GM21576 (cell line): ENCODE results near the gene ADARB2.

ENCODE experiments used
- ATAC-seq: cut with Tn5 transposase; IDR thresholded peaks from one replicate; pipeline ENCODE4 v1.9.1; 2021; ENCODE audit warnings: mild to moderate bottlenecking, moderate library complexity; ENCODE audit not compliant: unreplicated experiment

The ADARB2 gene

DNA sequence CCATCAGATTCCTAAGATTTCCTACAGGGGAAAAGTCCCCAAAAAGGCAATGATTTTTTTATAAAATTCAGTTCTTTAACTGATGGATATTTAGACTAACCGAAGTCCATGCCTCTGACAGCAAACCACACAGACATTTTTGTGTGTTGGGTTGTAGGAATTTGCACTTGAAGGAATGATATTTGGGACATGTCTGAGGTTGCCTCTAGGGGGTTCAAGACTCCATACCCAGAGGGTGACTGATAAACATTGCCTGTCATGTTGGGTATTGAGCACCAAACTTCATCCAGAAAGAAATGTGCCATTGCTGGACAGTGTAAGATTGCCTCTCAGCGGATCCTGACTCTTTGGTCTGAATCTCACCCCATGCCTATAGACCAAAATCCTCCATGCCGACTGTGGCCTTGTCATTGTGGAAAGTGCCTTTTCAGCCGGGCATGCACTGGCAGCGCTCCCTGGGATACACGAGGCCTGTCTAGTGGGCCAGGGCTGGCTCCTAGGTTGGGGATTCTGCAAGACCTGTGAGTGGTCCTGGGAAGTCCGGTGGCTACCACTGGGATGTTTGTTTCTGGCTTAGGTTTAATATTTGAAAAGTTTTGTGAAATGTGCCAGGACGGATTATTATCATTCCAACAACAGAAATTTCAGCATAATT lies 428.2 kb downstream of the ADARB2 start:
- ATAC-seq = no peak

DNA sequence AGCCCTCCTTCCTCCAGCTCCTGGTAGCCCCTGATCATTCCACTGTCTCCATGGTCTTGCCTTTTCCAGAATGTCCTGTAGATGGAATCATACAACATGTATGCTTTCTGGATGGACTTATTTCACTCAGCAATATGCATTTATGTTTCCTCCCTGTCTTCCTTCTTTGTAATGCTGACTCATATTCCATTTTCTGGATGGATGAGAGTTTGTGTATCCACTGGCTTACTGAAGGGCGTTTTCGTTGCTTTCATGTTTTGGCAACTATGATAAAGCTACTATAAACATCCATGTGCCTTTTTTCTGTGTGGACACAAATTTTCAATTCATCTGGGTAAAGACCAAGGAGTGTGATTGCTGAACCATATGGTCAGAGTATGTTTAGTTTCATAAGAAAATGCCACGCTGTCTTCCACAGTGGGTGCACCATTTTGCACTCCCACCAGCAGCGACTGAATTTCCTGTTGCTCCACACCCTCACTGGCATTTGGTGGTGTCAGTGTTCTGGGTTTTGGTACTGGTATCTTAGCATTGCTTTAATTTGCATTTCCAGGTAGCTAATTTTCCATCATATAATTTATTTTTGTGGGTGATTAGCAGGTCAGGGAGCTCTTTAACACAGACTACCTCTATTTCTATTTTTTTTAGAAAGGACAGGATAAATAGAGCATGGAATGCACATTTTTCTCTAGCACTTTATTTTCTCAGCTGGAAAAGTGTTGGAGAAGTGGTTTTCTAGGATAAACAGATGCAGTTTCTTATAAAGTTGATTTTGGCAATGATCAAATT lies 429.0 kb downstream of the ADARB2 start:
- no peak for ATAC-seq

DNA sequence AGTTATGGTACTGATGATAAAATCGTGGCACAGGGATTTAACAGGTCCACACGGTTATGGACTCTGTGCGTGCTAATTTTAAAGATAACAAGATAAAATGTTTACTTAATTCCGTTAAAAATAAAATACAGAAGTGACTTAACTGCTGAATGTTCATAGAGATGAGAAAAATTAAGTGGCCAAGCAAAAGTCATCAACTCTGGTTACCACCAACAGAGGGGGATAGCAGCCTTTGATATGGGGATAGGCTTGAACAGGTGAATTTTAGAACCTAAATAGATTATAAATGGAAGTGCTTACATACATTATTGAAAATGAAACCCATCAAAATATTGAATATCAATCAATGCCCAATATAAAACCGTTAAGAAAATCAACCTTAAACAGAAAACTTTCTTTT lies 436.2 kb downstream of the ADARB2 start:
- ATAC-seq = no peak

DNA sequence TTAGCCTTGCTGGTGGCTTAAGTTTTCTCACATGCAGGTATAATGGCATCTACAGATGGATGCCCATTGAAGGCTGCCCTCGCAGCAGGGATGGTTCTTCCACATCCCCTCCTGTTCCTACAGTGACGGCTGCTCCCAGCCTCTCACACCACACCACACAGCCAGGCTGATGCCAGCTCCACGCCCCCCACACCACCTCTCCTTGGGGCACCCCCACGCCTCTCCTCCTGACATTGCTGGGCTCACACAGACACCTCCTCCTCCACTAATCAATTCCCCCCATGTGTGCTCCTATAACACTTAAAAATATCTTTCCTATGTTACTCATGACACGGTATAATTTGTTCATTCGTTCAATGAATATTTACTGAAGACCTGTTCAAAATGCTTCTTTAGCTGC lies 437.1 kb downstream of the ADARB2 start:
- no peak for ATAC-seq

DNA sequence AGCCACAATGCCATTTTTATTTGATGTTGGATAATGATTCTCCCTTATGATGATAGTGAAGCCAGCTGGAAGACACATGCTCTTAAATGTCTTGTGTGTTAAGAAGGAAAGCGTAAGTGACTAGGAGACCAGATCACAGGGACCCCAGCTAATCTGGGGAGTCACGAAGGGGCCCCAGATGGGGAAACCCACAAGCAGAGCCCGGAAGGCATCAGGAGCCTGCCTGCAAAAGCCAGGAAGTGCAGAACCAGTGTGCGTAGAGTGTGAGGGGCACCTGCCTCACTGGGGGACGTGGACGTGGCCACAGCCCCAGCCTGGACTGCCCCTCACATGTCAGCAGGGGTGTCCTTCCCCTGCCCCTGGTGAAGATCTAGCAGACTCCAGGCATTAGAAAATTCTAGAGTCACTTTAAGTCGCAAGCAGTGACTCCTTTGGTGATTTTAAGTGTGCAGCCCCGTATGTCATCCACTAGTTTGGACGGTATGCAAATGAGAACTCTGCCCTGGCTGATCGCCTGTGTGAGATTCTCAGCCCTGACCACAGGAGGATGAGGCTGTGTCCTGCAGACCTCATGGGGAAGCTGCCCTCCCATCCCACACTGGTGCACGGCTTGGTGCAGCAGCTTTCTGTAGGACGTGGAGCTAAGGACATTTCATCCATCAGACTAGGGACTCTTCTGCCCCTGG lies 438.1 kb downstream of the ADARB2 start:
- ATAC-seq = no peak

DNA sequence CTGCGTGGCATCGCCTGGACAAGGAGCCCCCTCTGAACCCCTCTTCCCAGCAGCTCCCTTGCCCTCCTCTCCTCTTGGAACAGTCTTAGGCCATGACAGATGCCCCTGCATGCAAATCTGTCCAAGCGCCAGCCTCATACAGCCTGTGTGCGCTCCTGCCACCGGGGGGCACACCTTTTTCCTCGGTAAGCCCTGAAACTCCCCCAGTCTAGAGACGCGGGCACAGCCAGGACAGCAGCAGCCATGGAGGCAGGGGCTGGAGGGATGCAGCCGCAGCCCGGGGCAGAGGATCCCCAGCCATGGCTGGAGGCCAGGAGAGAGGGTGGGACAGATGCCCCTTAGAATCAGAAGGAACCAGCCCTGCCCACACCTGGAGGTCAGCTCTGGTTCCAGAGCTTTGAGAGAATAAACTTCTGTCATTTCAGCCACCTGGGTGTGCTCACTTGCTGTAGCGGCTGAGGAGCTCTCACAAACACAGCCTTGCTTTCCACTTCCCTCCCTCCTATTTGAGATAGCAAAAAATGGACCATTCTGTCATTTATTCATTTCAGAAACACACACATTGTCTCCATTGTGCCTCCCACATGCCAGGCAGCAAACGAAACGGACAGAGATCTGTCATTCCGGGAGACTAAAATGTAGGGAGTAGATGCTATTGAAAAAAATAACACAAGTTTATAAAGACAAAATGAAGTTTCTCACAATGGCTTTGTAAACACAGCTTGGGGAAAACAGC lies 439.6 kb downstream of the ADARB2 start:
- no peak for ATAC-seq

DNA sequence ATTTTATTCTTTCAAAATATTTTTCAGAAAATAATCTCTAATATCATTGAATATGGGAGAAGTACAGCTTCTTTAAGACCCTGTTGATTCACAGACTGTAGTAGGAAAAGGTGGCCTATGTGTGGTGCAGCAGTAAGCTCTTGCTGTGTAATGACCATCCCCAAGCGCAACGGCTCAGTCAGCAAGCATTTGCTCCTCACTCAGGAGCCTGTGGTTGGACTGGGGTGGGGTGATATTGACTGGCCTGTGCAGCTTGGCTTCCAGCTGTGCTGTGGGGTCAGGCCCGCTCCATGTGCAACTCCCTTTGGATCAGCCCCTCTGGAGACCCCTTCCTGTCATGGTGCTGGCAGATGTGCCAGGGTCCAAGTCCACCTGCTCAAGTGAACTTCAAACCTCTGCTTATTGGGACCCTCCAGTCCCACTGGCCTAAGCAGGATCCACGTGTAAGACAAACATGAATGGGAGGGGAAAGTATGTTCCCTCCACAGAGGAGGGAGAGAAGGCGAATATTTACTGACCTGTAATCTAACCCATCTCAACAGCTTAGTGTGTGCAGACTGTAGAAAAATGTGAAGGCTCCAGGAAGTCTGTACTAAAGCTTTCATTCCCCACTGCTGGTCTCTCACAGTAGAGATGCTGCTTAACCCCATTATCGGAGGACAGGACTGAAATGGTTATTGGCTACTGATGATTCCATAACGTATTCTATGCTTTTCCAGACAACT lies 441.4 kb downstream of the ADARB2 start:
- no peak for ATAC-seq

DNA sequence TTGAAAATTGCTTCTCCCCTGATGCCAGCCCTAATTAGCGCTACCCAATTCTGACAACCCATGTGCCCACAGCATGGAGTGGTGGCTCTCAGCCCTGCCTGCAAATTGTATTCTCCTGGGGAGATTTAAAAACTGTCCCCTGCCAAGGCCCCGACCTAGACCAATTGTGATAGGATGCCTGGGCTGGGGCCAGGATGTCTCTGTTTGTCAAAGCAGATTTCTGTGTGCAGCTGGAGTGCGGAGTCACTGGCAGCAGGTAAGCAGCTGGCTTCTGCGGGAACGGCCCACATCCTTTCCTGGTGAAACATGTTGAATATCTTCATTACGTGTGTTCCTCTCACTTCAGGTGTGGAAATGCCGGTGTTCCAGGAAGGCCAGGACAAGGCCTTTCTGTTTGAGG lies 442.6 kb downstream of the ADARB2 start:
- no peak for ATAC-seq

DNA sequence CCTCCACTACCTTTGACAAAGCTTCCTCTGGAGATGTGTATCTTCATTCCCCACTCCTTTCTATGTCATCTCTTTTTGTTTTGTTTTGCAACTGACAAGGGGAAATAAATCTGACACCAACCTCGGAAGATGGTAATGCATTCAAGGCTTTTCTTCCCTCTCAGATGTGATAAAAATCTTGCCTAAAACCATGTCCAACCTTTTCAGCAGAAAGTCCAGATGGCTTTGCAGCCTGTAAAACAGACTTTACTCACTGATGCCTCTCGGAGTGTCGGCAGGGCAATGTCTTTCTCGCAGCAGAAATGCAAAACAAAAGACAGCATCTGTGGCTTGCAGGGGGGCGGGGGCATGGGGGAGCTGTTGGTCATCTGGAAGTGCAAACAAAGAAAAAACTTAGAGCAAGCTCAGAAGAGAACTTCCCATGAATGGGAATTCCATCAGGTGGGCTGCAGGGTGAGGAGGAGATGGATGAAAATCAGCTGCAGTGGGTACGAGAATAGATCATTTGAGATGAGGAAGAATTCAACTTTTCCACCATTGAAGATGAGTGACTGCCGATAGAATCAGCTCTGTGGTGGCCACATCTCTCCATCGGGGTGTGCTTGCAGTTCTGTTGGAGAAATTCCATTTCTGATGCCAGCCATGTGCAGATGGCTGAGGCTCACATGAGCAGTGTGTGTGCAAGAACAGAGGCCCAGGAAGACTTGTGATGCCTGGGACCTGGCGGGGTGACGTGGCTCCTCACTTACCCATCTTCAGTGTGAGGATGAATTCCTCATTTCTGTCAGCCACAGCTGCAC lies 443.5 kb downstream of the ADARB2 start:
- no peak for ATAC-seq

DNA sequence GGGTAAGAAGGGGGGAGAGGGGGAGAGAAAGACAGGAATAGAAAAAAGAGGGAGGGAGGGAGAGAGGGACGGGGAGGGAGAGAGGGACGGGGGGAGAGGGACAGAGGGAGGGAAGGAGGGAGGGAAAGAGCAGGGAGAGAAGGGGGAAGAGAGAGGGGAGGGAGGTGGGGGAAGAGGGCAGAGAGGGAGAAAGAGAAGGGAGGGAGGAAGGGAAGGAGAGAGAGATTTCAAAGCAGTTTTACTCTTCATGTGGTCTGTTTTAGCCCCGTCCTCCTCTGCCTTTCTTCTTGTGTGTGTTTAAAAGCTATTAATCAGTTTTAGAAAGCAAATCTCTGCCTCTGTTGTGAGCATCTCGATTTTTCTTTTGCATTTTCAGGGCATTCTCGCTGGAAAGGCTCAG lies 444.2 kb downstream of the ADARB2 start:
- no peak for ATAC-seq

DNA sequence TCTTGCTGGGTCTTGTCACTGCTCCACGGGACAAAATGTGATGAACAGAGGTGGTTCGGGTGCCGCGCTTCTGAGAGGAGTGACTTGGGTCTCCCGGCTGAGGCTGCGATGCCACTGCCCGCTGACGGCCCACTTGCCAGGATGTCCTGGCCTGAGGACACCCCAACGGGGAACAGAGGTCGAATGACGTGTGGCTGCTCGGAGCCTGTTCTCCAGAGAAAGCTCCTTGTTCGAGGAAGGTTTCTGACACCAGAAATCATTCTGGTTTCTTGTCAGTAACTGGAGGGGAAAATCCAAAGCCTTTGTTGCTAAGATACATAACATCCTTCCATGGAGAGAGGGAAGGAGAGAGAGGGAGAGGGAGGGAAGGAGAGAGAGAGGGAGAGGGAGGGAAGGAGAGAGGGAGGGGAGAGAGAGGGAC lies 444.7 kb downstream of the ADARB2 start:
- ATAC-seq = no peak

DNA sequence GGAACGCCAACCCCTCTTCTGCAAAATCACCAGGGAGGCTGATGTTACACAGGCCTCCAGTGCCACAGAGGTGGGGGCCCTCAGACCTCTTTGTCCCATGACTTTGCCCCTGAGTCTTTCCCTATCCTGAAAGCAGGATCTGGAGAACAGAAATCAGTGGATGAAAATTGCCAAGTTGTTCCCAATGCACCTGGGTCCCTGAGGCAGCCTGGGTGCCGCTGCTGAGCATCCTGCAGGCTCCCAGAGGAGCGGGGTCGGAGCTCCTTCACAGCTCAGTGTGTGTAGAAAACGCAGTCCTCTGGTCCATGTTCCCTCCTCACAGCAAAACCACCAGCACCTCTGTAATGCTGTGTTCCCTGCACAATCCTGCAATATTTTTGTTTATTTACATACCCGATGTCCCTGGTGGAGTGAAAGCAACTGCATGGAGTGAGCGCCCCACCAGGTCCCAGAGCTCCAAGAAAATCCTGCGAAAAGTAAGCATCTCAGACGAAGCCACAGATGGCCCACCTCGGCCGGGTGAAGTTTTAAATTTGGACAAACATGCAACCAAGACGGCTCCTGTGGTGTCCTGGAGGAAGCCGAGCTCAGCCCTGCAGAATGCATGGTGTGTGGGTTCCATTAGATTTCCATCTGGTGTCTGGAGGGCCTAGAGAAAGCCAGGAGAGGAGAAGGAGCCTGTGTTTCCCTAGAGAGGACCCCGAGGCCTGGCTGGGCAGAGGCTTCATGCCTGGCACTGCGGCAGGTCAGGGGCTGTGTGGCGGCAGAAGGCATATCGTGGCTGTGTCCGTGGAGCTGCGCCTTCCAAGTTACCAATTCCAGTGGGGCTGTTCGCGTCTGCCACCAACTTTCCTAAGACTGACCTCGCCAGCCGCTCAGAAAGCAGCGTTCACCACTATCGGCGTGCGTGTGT lies 445.9 kb downstream of the ADARB2 start:
- ATAC-seq = no peak

DNA sequence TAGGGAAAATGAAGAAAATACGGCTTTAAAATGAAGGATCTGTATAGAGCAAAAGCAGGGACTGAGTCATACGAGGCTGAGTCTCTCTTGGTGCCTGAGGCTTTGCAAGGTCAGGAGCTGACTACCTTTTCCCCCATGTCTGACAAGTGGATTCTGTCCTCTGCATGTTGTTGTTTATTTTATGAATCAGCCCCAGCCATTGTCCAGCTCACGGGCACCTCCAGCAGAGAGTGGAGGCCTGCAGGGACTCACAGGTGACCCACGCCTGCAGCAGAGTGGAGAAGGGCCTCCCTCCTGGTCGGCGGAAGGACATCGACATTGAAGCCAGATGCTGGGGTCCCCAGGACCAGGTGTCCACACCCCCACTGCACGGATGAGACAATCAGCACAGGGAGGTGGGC lies 447.3 kb downstream of the ADARB2 start:
- no peak for ATAC-seq

DNA sequence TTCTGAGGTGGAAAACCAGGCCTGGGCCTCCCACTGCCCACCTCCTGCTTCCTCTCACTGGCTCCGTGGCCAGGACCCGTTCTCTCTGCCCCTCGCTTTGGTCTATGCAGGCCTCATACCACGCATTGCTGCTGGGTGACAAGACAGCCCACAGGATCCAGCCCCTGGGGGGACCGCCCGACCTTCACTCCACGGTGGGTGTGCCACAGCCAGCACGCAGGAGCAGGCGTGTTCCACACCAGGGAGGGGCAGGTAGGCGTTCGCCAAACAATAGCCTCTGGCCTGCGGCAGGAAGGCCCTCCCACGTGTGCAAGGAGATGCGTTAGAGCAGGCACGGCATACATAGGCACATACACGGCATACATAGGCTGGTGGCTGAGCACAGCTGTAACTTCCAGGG lies 447.7 kb downstream of the ADARB2 start:
- no peak for ATAC-seq

DNA sequence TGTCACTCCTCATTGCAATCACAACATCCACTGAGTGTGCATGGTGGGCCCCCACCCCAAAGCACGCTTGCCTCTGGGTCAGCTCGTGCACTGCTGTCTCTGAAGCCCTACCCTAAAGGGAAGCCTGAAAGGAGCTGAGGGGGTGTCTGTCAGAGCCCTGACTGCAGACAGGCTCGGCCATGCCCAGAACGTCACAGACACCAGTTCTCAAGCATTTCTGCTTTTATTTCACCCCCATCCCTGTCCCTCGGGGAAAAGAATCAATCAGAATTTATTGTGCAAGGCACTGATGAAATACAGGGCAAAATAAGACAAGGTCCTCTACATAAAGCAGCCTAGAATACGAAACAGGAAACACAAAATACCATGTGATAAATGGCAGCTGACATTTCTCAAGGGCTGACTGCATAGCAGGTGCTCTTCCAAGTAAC lies 449.3 kb downstream of the ADARB2 start:
- ATAC-seq = no peak

DNA sequence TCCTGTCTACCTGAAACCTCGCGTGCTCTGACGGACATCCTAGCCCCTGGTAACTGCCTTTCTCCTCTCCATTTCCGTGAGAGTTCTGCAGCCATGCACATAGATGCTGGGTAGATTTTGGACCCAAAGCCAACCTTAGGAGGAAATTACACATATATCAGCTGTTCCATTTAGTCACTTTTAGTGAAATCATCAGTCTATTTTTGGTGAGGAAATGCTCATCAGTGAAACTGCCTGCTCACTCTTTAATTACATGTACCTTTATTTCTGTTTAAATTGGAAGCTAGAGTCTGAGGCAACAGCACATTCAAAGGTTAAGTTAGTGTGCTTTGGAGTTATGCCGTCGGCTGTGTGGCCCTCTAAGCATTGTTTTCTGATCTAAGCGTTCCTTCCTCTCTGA lies 449.8 kb downstream of the ADARB2 start:
- no peak for ATAC-seq

DNA sequence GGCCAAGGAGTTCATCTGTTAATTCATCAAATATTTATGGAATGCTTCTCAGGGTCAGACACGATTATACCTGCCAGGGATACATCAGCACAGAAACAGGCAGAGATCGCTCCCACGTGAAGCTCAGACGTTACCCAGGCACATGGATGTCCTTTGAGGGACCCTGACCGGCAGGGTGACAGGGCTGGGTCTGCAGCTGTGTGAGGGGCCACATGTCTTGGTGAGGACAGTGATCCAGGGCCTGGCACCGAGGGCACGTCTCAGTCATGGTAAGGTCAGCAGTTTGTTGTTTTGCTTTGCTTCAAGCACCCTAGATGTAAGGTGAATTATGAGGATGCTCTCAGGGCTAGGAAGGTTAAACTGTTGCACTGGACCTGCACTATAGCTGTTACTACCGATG lies 453.2 kb downstream of the ADARB2 start:
- no peak for ATAC-seq

DNA sequence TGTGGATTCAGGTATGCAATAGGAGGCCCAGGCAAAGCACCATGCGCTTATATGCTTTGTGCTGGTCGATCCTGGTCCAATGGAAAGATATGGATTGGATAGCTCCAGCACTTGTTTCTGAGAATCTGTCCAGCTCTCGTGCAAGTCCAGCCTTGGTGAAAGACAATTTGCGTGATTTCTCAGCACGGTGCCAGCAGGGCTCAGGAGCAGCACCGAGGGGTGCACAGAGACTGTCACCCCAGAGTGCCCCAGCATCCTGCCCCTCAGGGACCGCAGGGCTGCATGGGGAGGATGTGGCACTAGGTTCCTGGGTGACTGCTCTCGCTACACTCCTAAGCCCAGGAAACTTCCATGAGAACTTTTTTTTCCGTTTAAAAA lies 455.9 kb downstream of the ADARB2 start:
- ATAC-seq = no peak
